Upper lobe of right lung (tissue), 1 donor: ENCODE measurements around the gene MRPS10. TPM values are rescaled to one million over a fixed set of nuclear protein-coding genes. Genes with fewer than 3 reads are reported as not detected.

Source experiments
- ATAC-seq: fragments of 200-7000 bp; cut with Tn5 transposase; one replicate; pipeline ENCODE4 v1.9.1; 2020; ENCODE audit warnings: mild to moderate bottlenecking, moderate library complexity
- DNase-seq: peaks from one replicate; pipeline ENCODE4 v3.0.0-alpha.2; 2020
- H3K27ac ChIP-seq: fragments of 200-600 bp; one replicate; pipeline ENCODE4 v1.8.0; 2022
- H3K27me3 ChIP-seq: fragments of 200-600 bp; one replicate; pipeline ENCODE4 v1.8.0; 2022; ENCODE audit warnings: mild to moderate bottlenecking
- H3K36me3 ChIP-seq: fragments of 200-600 bp; one replicate; pipeline ENCODE4 v1.8.0; 2022
- H3K4me1 ChIP-seq: fragments of 200-600 bp; one replicate; pipeline ENCODE4 v1.8.0; 2022
- H3K4me3 ChIP-seq: fragments of 200-600 bp; one replicate; pipeline ENCODE4 v1.8.0; 2022; ENCODE audit warnings: mild to moderate bottlenecking
- H3K9me3 ChIP-seq: fragments of 200-600 bp; one replicate; pipeline ENCODE4 v1.8.0; 2022
- CTCF ChIP-seq: fragments of 200-600 bp; IDR thresholded peaks from one replicate; pipeline ENCODE4 v1.8.0; 2022; ENCODE audit warnings: antibody characterized with exemption
- intact Hi-C: fragments of 100-400 bp; cut with DNase I; formaldehyde crosslinking; loops from one replicate; pipeline ENCODE4 v1.11.0; 2022
- total RNA-seq: library from RNA; stranded (reverse); fragmentation: NEBNext Ultra II Directional; extraction: Animal tissue kit (Norgen Biotek cat#: 25700); gene quantifications from one replicate; pipeline ENCODE4 v1.2.1, GENCODE V29; 2021
- donor health status: DM: no; HTN: yes; CAD: no; lungs with severe emphysema.

Gene MRPS10
- total RNA-seq, 1 donor from 2014 or later = 24.8 TPM

GRCh38 chr6:42236682-42237473, 19.2 kb upstream of the MRPS10 start:
- Histone ChIP-seq H3K27me3 (no peaks in the 10 kb centered on the region), H3K4me1 (no peaks in the 10 kb centered on the region), H3K27ac (no peak overlapping the region), H3K4me3 (no peak overlapping the region), H3K9me3 (no peaks in the 10 kb centered on the region), H3K36me3 (peaks cover 11% of the 10 kb centered on the region)
- no peak for ATAC-seq
- intact Hi-C loops = no loop called here
- no peak for DNase-seq
- no peak for TF ChIP-seq CTCF

GRCh38 chr6:42236030-42236429, 18.4 kb upstream of the MRPS10 start:
- H3K4me3 ChIP-seq = no peak overlapping the region
- DNase-seq (no peak), ATAC-seq (no peak)
- H3K9me3 ChIP-seq = no peaks in the 10 kb centered on the region
- no peaks in the 10 kb centered on the region for H3K4me1 ChIP-seq
- peaks cover 7% of the 10 kb centered on the region for H3K36me3 ChIP-seq
- no peaks in the 10 kb centered on the region for H3K27me3 ChIP-seq
- no peak for TF ChIP-seq CTCF
- intact Hi-C loops = no loop called here
- no peak overlapping the region for H3K27ac ChIP-seq

- H3K36me3 ChIP-seq = no peaks in the 10 kb centered on the region
- H3K27ac ChIP-seq = no peak overlapping the region
- H3K4me3 ChIP-seq = no peak overlapping the region
- no peaks in the 10 kb centered on the region for H3K27me3 ChIP-seq
- intact Hi-C loops = no loop called here
- no peak for TF ChIP-seq CTCF
- H3K4me1 ChIP-seq = no peaks in the 10 kb centered on the region
- no peaks in the 10 kb centered on the region for H3K9me3 ChIP-seq
- no peak for DNase-seq
- ATAC-seq = no peak
Measured at GRCh38 chr6:42232035-42232434, 14.4 kb upstream of the MRPS10 start.

- ATAC-seq (no peak), DNase-seq (no peak)
- intact Hi-C loops = no loop called here
- H3K9me3 ChIP-seq = no peaks in the 10 kb centered on the region
- H3K36me3 ChIP-seq = no peaks in the 10 kb centered on the region
- H3K27ac ChIP-seq = no peak overlapping the region
- no peaks in the 10 kb centered on the region for H3K4me1 ChIP-seq
- H3K4me3 ChIP-seq = no peak overlapping the region
- TF ChIP-seq CTCF = no peak
- no peaks in the 10 kb centered on the region for H3K27me3 ChIP-seq
Measured at GRCh38 chr6:42230345-42231321, 13.0 kb upstream of the MRPS10 start.

- Histone ChIP-seq H3K4me3 (no peak overlapping the region), H3K4me1 (no peaks in the 10 kb centered on the region), H3K27ac (no peak overlapping the region), H3K9me3 (no peaks in the 10 kb centered on the region), H3K27me3 (no peaks in the 10 kb centered on the region), H3K36me3 (no peaks in the 10 kb centered on the region)
- ATAC-seq = no peak
- DNase-seq = no peak
- intact Hi-C loops = no loop called here
- TF ChIP-seq CTCF = no peak
Measured at GRCh38 chr6:42229506-42230119, 12.0 kb upstream of the MRPS10 start.
